ENCODE measurements around the gene TRPC4.

Gene TRPC4

DNA sequence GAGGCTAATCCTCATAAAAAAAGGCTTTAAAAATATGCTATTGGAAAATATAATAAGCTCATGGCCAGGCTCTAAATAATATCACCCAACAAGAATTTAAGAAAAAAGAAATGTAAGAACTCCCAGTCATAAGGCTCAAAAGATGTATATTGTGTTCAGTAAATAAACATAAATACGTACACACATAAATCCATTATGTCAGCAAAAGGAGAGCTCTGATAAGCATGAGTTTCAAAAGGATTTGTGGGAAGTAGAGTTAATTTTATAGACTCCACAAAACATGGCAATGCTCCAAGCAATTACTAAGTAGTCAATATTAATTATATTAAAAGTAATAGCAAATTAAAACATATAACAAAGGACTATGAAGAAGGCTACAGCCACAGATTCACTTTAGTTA, 37.3 kb upstream of the TRPC4 start:
- no peaks in the 10 kb centered on the region for H3K27me3 ChIP-seq

GRCh38 chr13:37905736-37906135, 36.2 kb upstream of the TRPC4 start:
- no peak overlapping the region for H3K4me3 ChIP-seq (ENCODE audit: low read depth in 1 of 2, low read length in 1 of 2)
- no peak overlapping the region for H3K27ac ChIP-seq
- no peaks in the 10 kb centered on the region for H3K36me3 ChIP-seq
- TF ChIP-seq CTCF (IDR thresholded peaks at IDR 0.05): no peak
- H3K27me3 ChIP-seq: no peaks in the 10 kb centered on the region
- H3K9me3 ChIP-seq: no peaks in the 10 kb centered on the region
- H3K4me1 ChIP-seq (ENCODE audit: control insufficient read depth in 1 of 2, insufficient read depth in 1 of 2, low read depth in 1 of 2, low read length in 1 of 2): no peaks in the 10 kb centered on the region

More for the DNA sequence above, 37.3 kb upstream of the TRPC4 start:
- Histone ChIP-seq H3K4me3 (ENCODE audit: low read depth in 1 of 2, low read length in 1 of 2) (no peak overlapping the region), H3K4me1 (ENCODE audit: control insufficient read depth in 1 of 2, insufficient read depth in 1 of 2, low read depth in 1 of 2, low read length in 1 of 2) (no peaks in the 10 kb centered on the region), H3K36me3 (no peaks in the 10 kb centered on the region), H3K9me3 (no peaks in the 10 kb centered on the region), H3K27ac (no peak overlapping the region)
- TF ChIP-seq CTCF (IDR thresholded peaks at IDR 0.05): no peak

DNA sequence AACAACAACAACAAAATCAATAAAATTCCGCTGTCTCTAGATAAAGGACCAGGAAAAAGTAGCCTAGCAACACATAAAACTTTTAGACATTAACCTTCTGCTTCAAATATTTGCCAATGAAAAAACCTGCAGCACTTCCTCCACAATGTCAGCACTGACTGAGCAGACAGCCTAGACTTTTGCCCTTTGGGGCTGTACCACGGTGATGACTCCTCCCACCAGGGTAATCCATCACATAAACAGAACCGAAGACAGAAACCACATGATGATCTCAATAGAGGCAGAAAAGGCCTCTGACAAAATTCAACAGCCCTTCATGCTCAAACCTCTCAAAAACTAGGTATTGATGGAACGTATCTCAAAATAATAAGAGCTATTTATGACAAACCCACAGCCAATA, 30.2 kb upstream of the TRPC4 start:
- Histone ChIP-seq H3K27ac (no peak overlapping the region), H3K4me1 (ENCODE audit: control insufficient read depth in 1 of 2, insufficient read depth in 1 of 2, low read depth in 1 of 2, low read length in 1 of 2) (no peaks in the 10 kb centered on the region), H3K9me3 (no peaks in the 10 kb centered on the region), H3K27me3 (no peaks in the 10 kb centered on the region), H3K4me3 (ENCODE audit: low read depth in 1 of 2, low read length in 1 of 2) (no peak overlapping the region), H3K36me3 (no peaks in the 10 kb centered on the region)
- TF ChIP-seq CTCF (IDR thresholded peaks at IDR 0.05): no peak

DNA sequence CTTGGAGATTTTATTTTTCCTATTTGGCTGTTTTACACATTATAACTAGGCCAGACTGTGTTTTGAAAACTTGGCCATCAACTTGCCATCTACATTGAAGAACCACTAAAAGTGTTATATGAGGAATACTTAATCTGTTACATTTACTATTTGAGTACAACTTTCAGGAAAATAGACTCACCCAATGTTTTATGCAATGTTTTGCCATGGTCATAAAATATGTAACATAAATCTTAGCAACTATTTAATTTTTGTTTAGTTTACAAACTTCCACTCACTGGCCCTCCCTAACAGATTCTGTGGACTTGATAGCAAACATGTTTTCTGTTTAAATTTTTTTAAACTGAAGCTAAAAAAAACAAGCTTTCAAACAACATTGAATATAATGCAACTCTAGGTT, 23.7 kb upstream of the TRPC4 start:
- no peaks in the 10 kb centered on the region for H3K4me1 ChIP-seq (ENCODE audit: control insufficient read depth in 1 of 2, insufficient read depth in 1 of 2, low read depth in 1 of 2, low read length in 1 of 2)
- H3K36me3 ChIP-seq: no peaks in the 10 kb centered on the region
- no peaks in the 10 kb centered on the region for H3K27me3 ChIP-seq
- no peak for TF ChIP-seq CTCF (IDR thresholded peaks at IDR 0.05)
- no peaks in the 10 kb centered on the region for H3K9me3 ChIP-seq
- H3K27ac ChIP-seq: no peak overlapping the region
- no peak overlapping the region for H3K4me3 ChIP-seq (ENCODE audit: low read depth in 1 of 2, low read length in 1 of 2)

DNA sequence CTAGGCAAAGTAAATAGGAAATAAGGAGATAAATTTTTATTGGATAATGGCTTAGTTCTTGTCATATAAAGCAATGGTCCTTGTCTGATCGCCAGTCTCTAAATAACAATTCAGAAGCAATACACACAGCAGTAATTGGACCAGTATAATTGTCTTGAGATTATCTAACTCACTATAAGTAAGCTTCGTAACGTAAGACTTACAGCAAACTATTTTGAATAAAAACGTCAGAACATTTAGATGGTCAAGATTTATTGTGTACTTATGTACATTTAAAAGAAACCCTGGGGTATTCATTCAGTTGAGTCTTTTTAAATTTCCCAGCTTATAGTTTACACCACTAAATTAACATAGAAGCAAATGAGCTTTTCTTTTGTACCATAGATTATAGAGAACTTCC, 20.2 kb upstream of the TRPC4 start:
- Histone ChIP-seq H3K4me3 (ENCODE audit: low read depth in 1 of 2, low read length in 1 of 2) (no peak overlapping the region), H3K27ac (no peak overlapping the region), H3K27me3 (no peaks in the 10 kb centered on the region), H3K36me3 (no peaks in the 10 kb centered on the region), H3K4me1 (ENCODE audit: control insufficient read depth in 1 of 2, insufficient read depth in 1 of 2, low read depth in 1 of 2, low read length in 1 of 2) (no peaks in the 10 kb centered on the region), H3K9me3 (no peaks in the 10 kb centered on the region)
- no peak for TF ChIP-seq CTCF (IDR thresholded peaks at IDR 0.05)

- no peaks in the 10 kb centered on the region for H3K36me3 ChIP-seq
- no peaks in the 10 kb centered on the region for H3K27me3 ChIP-seq
- no peak overlapping the region for H3K4me3 ChIP-seq (ENCODE audit: low read depth in 1 of 2, low read length in 1 of 2)
- no peaks in the 10 kb centered on the region for H3K9me3 ChIP-seq
- no peak overlapping the region for H3K27ac ChIP-seq
- no peak for TF ChIP-seq CTCF (IDR thresholded peaks at IDR 0.05)
- no peaks in the 10 kb centered on the region for H3K4me1 ChIP-seq (ENCODE audit: control insufficient read depth in 1 of 2, insufficient read depth in 1 of 2, low read depth in 1 of 2, low read length in 1 of 2)
Measured at GRCh38 chr13:37889102-37889501, 19.5 kb upstream of the TRPC4 start.
